Measurements from ENCODE around the gene TMEM161B.
A peak's percentile ranks its signal among the peaks of the same experiment; 100 is the strongest.
"Not testable (repeated sequence)": the region's sequence is repeated elsewhere in the genome, so short reads cannot be mapped to it uniquely, and the experiment has no call there.

TMEM161B gene

DNA sequence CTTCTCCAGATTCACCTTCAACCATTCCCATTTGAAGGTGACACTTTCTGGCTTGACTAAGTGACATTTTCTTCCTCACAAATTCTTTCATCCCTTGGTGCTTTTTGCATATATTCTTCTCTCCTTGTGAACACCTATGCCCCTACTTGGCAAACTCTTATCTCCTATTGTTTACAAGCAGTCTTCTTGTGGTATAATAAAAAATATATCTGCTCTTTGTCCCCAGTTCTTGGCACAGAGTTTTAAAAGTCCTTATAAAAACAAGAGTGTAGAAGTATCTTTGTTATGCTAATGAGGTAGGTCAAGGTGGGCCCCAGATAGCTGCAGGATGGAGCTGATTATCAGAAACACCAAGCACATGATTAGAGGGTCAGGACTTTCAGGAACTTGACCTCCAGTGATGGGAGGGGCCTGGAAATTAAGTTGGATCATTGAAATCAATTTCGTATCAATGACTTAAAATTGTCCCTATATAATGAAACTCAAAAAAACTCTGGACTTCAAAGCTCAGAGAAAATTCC lies 38.0 kb downstream of the TMEM161B start:
- Histone ChIP-seq H3K9me3 (ENCODE audit: control insufficient read depth, insufficient read depth, low read length) (no peaks in the 10 kb centered on the region), H3K27ac (ENCODE audit: low read depth, low read length) (no peak overlapping the region), H3K27me3 (ENCODE audit: control insufficient read depth, insufficient read depth, low read length) (no peaks in the 10 kb centered on the region), H3K4me1 (ENCODE audit: control insufficient read depth, insufficient read depth, low read length) (peaks cover 25% of the 10 kb centered on the region), H3K9ac (ENCODE audit: low read depth, low read length) (no peak overlapping the region), H3K36me3 (ENCODE audit: control insufficient read depth, insufficient read depth, low read length) (peaks cover 5% of the 10 kb centered on the region; the same call in 1 of the 2 replicates), H3K4me3 (ENCODE audit: low read depth, low read length) (no peak overlapping the region)

DNA sequence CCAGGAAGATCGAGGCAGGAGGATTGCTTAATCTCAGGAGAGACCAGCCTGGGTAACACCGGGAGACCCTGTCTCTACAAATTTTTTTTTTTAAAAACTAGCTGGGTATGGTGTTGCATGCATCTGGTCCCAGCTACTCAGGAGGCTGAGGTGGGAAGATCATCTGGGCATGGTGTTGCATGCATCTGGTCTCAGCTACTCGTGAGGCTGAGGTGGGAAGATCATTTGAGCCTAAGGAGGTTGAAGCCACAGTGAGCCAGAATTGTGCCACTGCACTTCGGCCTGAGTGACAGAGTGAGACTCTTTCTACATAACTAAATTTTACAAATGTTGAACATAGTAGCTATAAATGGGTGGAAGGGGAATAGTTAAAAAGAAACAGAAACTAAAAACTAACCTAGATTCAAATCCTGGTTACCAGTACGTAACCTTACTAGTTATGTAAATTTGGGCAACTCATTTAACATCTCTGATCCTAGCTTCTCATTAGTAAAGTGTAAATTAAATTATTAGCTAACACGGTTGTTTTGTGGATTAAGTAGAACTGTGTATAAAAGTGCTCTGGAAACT lies 41.7 kb downstream of the TMEM161B start:
- Histone ChIP-seq H3K9ac (ENCODE audit: low read depth, low read length) (no peak overlapping the region), H3K4me1 (ENCODE audit: control insufficient read depth, insufficient read depth, low read length) (peaks cover 19% of the 10 kb centered on the region), H3K4me3 (ENCODE audit: low read depth, low read length) (no peak overlapping the region), H3K27ac (ENCODE audit: low read depth, low read length) (no peak overlapping the region), H3K27me3 (ENCODE audit: control insufficient read depth, insufficient read depth, low read length) (no peaks in the 10 kb centered on the region), H3K36me3 (ENCODE audit: control insufficient read depth, insufficient read depth, low read length) (peaks cover 17% of the 10 kb centered on the region; the same call in 1 of the 2 replicates), H3K9me3 (ENCODE audit: control insufficient read depth, insufficient read depth, low read length) (no peaks in the 10 kb centered on the region)

DNA sequence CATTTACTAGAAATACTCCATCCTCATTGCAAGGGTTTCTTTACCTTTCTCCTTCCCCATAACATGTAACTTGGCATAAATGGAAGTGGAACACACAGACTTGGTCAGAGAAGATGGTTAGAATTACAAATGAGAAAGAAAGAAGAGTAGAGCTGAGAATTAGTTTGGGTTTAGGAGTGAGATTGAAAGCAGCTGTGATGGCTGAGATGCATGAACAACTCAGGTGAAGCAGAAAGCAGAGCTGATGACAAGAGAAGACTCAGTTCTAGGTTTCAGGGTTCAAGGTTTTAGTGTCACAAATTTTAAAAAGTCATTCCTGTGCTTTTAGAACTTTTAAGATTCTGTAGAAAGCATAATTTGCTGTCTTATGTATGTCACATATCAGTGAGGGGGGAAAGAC lies 54.0 kb downstream of the TMEM161B start:
- no peak overlapping the region for H3K9ac ChIP-seq (ENCODE audit: low read depth, low read length)
- no peaks in the 10 kb centered on the region for H3K27me3 ChIP-seq (ENCODE audit: control insufficient read depth, insufficient read depth, low read length)
- H3K36me3 ChIP-seq (ENCODE audit: control insufficient read depth, insufficient read depth, low read length): peaks cover 52% of the 10 kb centered on the region
- no peak overlapping the region for H3K27ac ChIP-seq (ENCODE audit: low read depth, low read length)
- no peak overlapping the region for H3K4me3 ChIP-seq (ENCODE audit: low read depth, low read length)
- no peaks in the 10 kb centered on the region for H3K9me3 ChIP-seq (ENCODE audit: control insufficient read depth, insufficient read depth, low read length)
- no peaks in the 10 kb centered on the region for H3K4me1 ChIP-seq (ENCODE audit: control insufficient read depth, insufficient read depth, low read length)

DNA sequence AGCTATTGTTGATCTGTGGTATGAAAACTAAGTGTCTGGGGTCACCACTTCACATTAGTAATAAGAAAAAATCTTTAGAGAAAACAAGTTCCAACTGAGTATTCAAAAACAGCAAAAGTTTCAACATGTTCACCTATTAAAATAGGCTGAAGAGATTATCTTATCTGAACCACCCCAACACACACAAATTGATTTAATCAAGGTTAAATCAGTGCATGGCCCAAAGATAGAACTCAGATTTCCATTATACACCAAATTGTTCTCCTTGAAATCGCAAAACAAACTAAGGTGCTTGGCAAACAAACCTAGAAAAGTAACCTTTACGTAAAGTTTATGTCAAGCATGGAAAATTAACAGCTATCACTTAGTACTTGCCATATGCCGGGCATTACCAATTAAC lies 61.1 kb downstream of the TMEM161B start:
- no peak overlapping the region for H3K27ac ChIP-seq (ENCODE audit: low read depth, low read length)
- H3K4me1 ChIP-seq (ENCODE audit: control insufficient read depth, insufficient read depth, low read length): peaks cover 9% of the 10 kb centered on the region; the same call in 1 of the 2 replicates
- H3K4me3 ChIP-seq (ENCODE audit: low read depth, low read length): no peak overlapping the region
- no peaks in the 10 kb centered on the region for H3K27me3 ChIP-seq (ENCODE audit: control insufficient read depth, insufficient read depth, low read length)
- H3K9ac ChIP-seq (ENCODE audit: low read depth, low read length): no peak overlapping the region
- no peaks in the 10 kb centered on the region for H3K9me3 ChIP-seq (ENCODE audit: control insufficient read depth, insufficient read depth, low read length)
- peaks cover 21% of the 10 kb centered on the region for H3K36me3 ChIP-seq (ENCODE audit: control insufficient read depth, insufficient read depth, low read length)

DNA sequence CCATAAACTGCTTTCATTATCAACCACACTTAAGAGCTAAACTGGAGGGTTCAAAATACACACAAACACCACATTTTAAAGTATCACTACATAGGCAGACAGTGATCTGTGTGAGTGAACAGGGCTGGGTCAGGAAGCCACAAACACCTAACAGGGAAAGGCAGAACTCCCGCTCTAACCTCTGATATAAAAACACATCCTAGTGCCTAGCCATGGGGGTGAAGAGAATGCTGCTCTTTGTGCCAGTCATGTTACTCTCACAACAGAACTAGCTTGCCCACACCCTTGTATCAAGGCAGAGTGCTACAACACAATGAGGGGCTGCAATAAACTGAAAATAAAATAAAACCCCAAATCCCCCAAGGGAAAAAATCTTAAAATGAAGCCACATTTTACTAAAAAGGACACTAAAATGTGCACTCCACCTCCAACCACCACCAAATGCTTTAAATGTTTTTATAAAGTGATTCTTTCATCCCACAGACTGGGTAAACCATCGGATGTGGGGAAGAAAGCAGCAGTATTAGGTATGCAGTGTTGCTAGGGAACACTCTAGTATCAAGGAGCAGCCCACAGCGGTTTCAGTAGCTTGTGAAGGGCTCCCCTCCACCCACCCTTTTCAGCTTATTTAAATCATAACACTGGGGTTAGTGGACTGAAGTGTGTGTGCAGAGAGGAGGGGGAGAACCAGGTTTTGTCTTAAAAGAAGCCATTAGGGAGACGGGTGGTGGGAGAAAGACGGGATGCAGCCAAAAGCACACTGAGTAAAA lies 64.5 kb downstream of the TMEM161B start:
- Histone ChIP-seq H3K27me3 (ENCODE audit: control insufficient read depth, insufficient read depth, low read length) (no peaks in the 10 kb centered on the region), H3K9ac (ENCODE audit: low read depth, low read length) (no peak overlapping the region), H3K4me1 (ENCODE audit: control insufficient read depth, insufficient read depth, low read length) (peaks cover 17% of the 10 kb centered on the region; the same call in 1 of the 2 replicates), H3K4me3 (ENCODE audit: low read depth, low read length) (no peak overlapping the region), H3K36me3 (ENCODE audit: control insufficient read depth, insufficient read depth, low read length) (peaks cover 31% of the 10 kb centered on the region), H3K27ac (ENCODE audit: low read depth, low read length) (peak overlapping the region; percentile 5), H3K9me3 (ENCODE audit: control insufficient read depth, insufficient read depth, low read length) (no peaks in the 10 kb centered on the region)

DNA sequence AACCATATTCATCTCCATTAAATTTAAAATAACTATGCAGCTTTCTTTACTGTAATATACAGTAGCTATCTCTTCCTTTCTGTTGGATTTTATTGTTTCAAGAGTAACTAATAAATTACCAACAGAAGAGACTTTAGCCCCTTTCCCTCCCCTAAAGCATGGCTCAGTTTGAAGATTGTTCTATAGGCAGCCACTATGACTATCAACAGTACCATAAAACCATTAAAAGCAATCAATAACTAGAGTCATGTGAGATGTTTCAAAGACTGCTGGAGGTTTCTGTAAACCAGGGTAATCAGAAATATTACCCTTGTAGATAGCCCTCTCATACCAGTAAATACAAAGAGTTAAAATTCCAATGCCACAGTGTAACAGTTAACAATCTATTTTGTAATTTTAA lies 73.0 kb downstream of the TMEM161B start:
- Histone ChIP-seq H3K9ac (ENCODE audit: low read depth, low read length) (no peak overlapping the region), H3K4me3 (ENCODE audit: low read depth, low read length) (no peak overlapping the region), H3K4me1 (ENCODE audit: control insufficient read depth, insufficient read depth, low read length) (0 out of 2 replicates have a peak, but pooled peaks cover 4% of the 10 kb centered on the region), H3K36me3 (ENCODE audit: control insufficient read depth, insufficient read depth, low read length) (peaks cover 27% of the 10 kb centered on the region), H3K27me3 (ENCODE audit: control insufficient read depth, insufficient read depth, low read length) (no peaks in the 10 kb centered on the region), H3K9me3 (ENCODE audit: control insufficient read depth, insufficient read depth, low read length) (no peaks in the 10 kb centered on the region), H3K27ac (ENCODE audit: low read depth, low read length) (no peak overlapping the region)

DNA sequence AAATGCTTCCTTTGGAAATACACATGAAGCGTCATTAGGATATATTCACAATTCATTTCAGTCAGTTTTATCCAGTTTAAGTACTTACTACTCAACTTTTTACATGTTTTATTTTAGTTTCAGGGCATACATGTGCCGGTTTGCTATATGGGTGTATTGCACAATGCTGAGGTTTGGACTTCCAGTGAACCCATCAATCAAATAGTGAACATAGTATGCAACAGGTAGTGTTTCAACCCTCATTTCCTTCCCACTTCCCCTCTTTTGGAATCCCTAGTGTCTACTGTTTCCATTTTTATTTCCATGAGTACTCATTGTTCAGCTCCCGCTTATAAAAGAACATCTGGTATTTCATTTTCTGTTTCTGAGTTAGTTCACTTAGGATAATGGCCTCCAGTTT lies 74.7 kb downstream of the TMEM161B start:
- H3K27ac ChIP-seq (ENCODE audit: low read depth, low read length): no peak overlapping the region
- no peaks in the 10 kb centered on the region for H3K4me1 ChIP-seq (ENCODE audit: control insufficient read depth, insufficient read depth, low read length)
- H3K27me3 ChIP-seq (ENCODE audit: control insufficient read depth, insufficient read depth, low read length): no peaks in the 10 kb centered on the region
- no peak overlapping the region for H3K4me3 ChIP-seq (ENCODE audit: low read depth, low read length)
- peaks cover 6% of the 10 kb centered on the region for H3K9me3 ChIP-seq (ENCODE audit: control insufficient read depth, insufficient read depth, low read length)
- no peak overlapping the region for H3K9ac ChIP-seq (ENCODE audit: low read depth, low read length)
- H3K36me3 ChIP-seq (ENCODE audit: control insufficient read depth, insufficient read depth, low read length): peaks cover 23% of the 10 kb centered on the region

DNA sequence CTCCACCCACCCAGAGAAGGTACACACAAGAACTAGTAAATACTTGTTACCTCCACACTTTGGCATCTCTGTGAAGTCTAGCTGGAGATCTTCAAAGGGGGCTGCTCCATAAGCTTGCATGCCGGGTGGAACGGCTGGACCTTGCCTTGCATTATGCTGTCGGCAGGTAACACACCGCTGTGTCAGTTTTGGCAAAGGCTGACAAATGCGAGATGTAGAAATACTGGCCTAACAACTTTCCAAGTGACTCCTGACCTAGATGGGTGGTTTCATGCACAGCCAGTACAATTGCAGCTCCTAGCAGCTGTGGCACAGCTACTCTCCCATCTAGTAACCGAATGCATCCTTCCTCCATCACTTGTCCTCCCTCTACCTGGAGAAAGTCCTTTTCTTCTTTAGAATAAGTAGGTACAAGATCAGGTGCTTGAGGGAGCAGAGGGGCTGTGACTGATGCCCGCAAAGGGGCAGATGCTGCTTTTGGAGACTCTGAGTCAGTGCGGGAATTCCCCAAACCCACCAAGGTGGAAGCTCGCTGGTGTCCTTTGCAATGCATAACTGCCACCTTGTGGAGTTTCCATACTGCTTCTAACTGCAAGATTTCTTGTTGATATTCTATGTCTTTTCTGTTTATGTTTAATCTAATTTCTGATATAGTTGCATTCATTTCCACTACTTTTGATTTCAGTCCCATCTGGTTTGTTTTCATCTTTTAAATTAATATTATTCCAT lies 78.4 kb downstream of the TMEM161B start:
- Histone ChIP-seq H3K4me1 (ENCODE audit: control insufficient read depth, insufficient read depth, low read length) (no peaks in the 10 kb centered on the region), H3K9ac (ENCODE audit: low read depth, low read length) (no peak overlapping the region), H3K4me3 (ENCODE audit: low read depth, low read length) (no peak overlapping the region), H3K36me3 (ENCODE audit: control insufficient read depth, insufficient read depth, low read length) (0 out of 2 replicates have a peak, but pooled peaks cover 3% of the 10 kb centered on the region), H3K27me3 (ENCODE audit: control insufficient read depth, insufficient read depth, low read length) (no peaks in the 10 kb centered on the region), H3K27ac (ENCODE audit: low read depth, low read length) (no peak overlapping the region), H3K9me3 (ENCODE audit: control insufficient read depth, insufficient read depth, low read length) (peaks cover 14% of the 10 kb centered on the region)

DNA sequence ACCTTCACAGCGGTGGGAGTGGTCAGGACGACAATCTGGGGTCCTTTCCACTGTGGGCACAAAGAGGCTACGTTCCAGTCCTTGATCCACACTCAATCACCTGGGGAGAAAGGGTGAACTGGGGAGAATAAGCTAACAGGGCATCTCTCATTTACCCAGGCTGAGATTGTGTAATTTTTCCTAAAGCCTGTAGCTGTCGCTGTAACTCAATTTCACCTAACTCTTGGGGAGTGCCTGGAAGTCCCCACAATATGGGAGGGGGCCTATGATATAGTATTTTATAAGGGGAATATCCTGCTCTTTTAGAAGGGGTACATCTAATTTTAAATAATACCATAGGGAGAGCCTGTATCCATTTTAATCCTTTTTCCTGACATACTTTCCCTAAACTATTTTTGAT lies 79.2 kb downstream of the TMEM161B start:
- not testable (repeated sequence) for H3K27ac ChIP-seq (ENCODE audit: low read depth, low read length); H3K27me3 ChIP-seq (ENCODE audit: control insufficient read depth, insufficient read depth, low read length)

DNA sequence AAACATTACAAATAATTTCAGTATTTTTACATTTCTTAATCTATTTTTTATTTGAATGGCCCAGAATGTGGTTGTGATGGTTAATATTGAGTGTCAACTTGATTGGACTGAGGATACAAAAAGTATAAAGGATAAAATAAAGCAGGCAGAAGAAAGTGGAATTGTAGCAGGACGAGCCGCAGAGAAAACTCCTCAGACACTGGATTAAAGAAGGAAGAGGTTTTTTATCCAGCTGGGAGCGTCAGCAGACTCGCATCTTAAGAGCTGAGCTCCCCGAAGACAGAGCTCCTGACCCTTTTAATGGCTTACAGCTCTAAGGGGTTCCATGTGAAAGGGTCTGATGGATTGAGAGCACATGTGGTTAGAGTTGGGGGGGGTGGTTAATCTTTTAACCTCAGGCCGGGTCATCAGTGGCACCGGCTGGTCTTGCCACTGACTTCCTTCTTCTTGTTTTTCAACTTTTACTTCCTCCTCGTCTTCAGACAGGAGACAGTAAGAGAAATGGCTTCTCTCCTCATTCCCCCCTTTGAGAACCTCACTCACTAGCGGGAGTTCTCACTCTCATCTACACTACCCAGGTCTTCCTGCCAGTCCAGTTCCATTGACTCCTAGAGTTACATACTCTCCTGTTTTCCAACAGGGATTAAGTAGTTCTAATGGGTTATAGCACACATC lies 80.0 kb downstream of the TMEM161B start:
- Histone ChIP-seq H3K27ac (ENCODE audit: low read depth, low read length) (no peak overlapping the region), H3K4me3 (ENCODE audit: low read depth, low read length) (no peak overlapping the region), H3K9ac (ENCODE audit: low read depth, low read length) (no peak overlapping the region), H3K36me3 (ENCODE audit: control insufficient read depth, insufficient read depth, low read length) (no peaks in the 10 kb centered on the region), H3K4me1 (ENCODE audit: control insufficient read depth, insufficient read depth, low read length) (no peaks in the 10 kb centered on the region), H3K9me3 (ENCODE audit: control insufficient read depth, insufficient read depth, low read length) (peaks cover 14% of the 10 kb centered on the region), H3K27me3 (ENCODE audit: control insufficient read depth, insufficient read depth, low read length) (no peaks in the 10 kb centered on the region)

More for the DNA sequence above, 79.2 kb downstream of the TMEM161B start:
- not testable (repeated sequence) for H3K4me1 ChIP-seq (ENCODE audit: control insufficient read depth, insufficient read depth, low read length); H3K36me3 ChIP-seq (ENCODE audit: control insufficient read depth, insufficient read depth, low read length); H3K9ac ChIP-seq (ENCODE audit: low read depth, low read length); H3K4me3 ChIP-seq (ENCODE audit: low read depth, low read length)
- peaks cover 14% of the 10 kb centered on the region for H3K9me3 ChIP-seq (ENCODE audit: control insufficient read depth, insufficient read depth, low read length)

Data from HUES48 (cell line).